BJ (cell line): Measurements from ENCODE around the gene VTI1A. TPM values are rescaled to one million over a fixed set of nuclear protein-coding genes. Genes with fewer than 3 reads are reported as not detected.

Experiments used
- CTCF ChIA-PET: fragments of 350-600 bp; formaldehyde crosslinking; extraction: SDS; loops from one replicate; lab custom pipeline; 2021; ENCODE audit warnings: antibody characterized with exemption, inconsistent platforms; lab: Yijun Ruan, JAX
- POLR2A ChIA-PET: fragments of 300-600 bp; sonication (Branson Sonifier 250); formaldehyde crosslinking; extraction: SDS; loops from one replicate; lab custom pipeline; 2021; ENCODE audit warnings: antibody characterized with exemption; lab: Charles Lee
- DNase-seq: peaks from one replicate; pipeline ENCODE4 v3.0.0-alpha.2; 2011; ENCODE audit warnings: low read depth
- H3K27me3 ChIP-seq: 2 replicates; pipeline ENCODE4 v1.6.0; 2011; ENCODE audit warnings: low read length; ENCODE audit not compliant: control insufficient read depth, insufficient read depth
- H3K36me3 ChIP-seq: 2 replicates; pipeline ENCODE4 v1.5.1; 2011; ENCODE audit warnings: low read length; ENCODE audit not compliant: control insufficient read depth, insufficient read depth
- H3K4me3 ChIP-seq: 2 replicates; pipeline ENCODE4 v1.5.1; 2011; ENCODE audit warnings: low read depth, mild to moderate bottlenecking, control low read depth, low read length
- CTCF ChIP-seq: IDR thresholded peaks from 2 replicates; pipeline ENCODE4 v1.5.1; 2011; ENCODE audit warnings: low read depth, mild to moderate bottlenecking, control low read depth, inconsistent platforms, low read length, moderate library complexity; ENCODE audit not compliant: insufficient read depth
- polyA plus RNA-seq: library from polyadenylated mRNA; depleted of rRNA; stranded (reverse); fragments of >200 nt; gene quantifications from 2 replicates; pipeline ENCODE4 v1.2.3, GENCODE V29; 2011

The VTI1A gene
- polyA plus RNA-seq, 1 experiment = 13.4 TPM

GRCh38 chr10:112799726-112800510 lies 352.9 kb downstream of the VTI1A start:
- TF ChIP-seq CTCF = no peak
- ChIA-PET CTCF (no interaction called here), POLR2A (no interaction called here)
- no peak overlapping the region for H3K4me3 ChIP-seq
- no peaks in the 10 kb centered on the region for H3K36me3 ChIP-seq
- H3K27me3 ChIP-seq = no peaks in the 10 kb centered on the region
- no peak for DNase-seq

- Histone ChIP-seq H3K36me3 (no peaks in the 10 kb centered on the region), H3K27me3 (no peaks in the 10 kb centered on the region), H3K4me3 (no peak overlapping the region)
- DNase-seq = no peak
- CTCF ChIA-PET = no interaction called here
- POLR2A ChIA-PET = no interaction called here
- no peak for TF ChIP-seq CTCF
These were observed 354.0 kb downstream of the VTI1A start for GRCh38 chr10:112801004-112801403.

- DNase-seq = no peak
- TF ChIP-seq CTCF = no peak
- Histone ChIP-seq H3K36me3 (no peaks in the 10 kb centered on the region), H3K4me3 (no peak overlapping the region), H3K27me3 (no peaks in the 10 kb centered on the region)
- CTCF ChIA-PET = interaction anchor here (1.1 kb wide), 1 partner anchor 9 kb away, joined by 3 read pairs; no protein-coding TSS in a partner anchor
- POLR2A ChIA-PET = no interaction called here
These were observed 354.7 kb downstream of the VTI1A start for GRCh38 chr10:112801748-112802147.

- no peak for DNase-seq
- TF ChIP-seq CTCF = no peak
- no peak overlapping the region for H3K4me3 ChIP-seq
- POLR2A ChIA-PET = no interaction called here
- no peaks in the 10 kb centered on the region for H3K27me3 ChIP-seq
- H3K36me3 ChIP-seq = no peaks in the 10 kb centered on the region
- CTCF ChIA-PET = interaction anchor here (0.7 to 1.1 kb wide), 3 partner anchors 8 to 108 kb away, joined by 3 read pairs; no protein-coding TSS in a partner anchor
These were observed 355.5 kb downstream of the VTI1A start for GRCh38 chr10:112802411-112803022.

GRCh38 chr10:112803961-112804401 lies 357.0 kb downstream of the VTI1A start:
- TF ChIP-seq CTCF = no peak
- CTCF ChIA-PET = interaction anchor here (0.7 kb wide), 1 partner anchor 332 kb away, joined by 3 read pairs; no protein-coding TSS in a partner anchor
- POLR2A ChIA-PET = no interaction called here

More at GRCh38 chr10:112803961-112804401, 357.0 kb downstream of the VTI1A start:
- Histone ChIP-seq H3K4me3 (no peak overlapping the region), H3K36me3 (no peaks in the 10 kb centered on the region), H3K27me3 (no peaks in the 10 kb centered on the region)
- DNase-seq = no peak
